ENCODE measurements around the gene PLPP3. TPM values are rescaled to one million over a fixed set of nuclear protein-coding genes. Genes with fewer than 3 reads are reported as not detected.

Gene PLPP3
- polyA plus RNA-seq, 1 of the 3 experiments (the other 2 are of a cell fraction), result 32.2 TPM

GRCh38 chr1:56464294-56464693 is 115.1 kb downstream of the PLPP3 start (continued):
- no peak for TF ChIP-seq EZH2phosphoT487 (IDR thresholded peaks at IDR 0.05; ENCODE audit: borderline replicate concordance, low read depth)

GRCh38 chr1:56463376-56463775 is 116.0 kb downstream of the PLPP3 start:
- Histone ChIP-seq H3K4me2 (no peak overlapping the region), H3K27me3 (ENCODE audit: insufficient read depth) (no peaks in the 10 kb centered on the region), H3K9me2 (no peaks in the 10 kb centered on the region), H3K9me3 (no peaks in the 10 kb centered on the region), H3K4me1 (ENCODE audit: control insufficient read depth in 1 of 2, insufficient read depth in 2 of 2, low read depth in 1 of 2, low read length in 1 of 2) (peaks cover 0 to 6% of the 10 kb centered on the region in 2 experiments; a peak in 1 of 4 replicates), H3K79me2 (ENCODE audit: insufficient read depth) (no peaks in the 10 kb centered on the region), H3K9ac (no peak overlapping the region), H3F3A (replicated peaks; ENCODE audit: insufficient read depth) (no peaks in the 10 kb centered on the region), H3K36me3 (replicated peaks in 1 of 2; ENCODE audit: control insufficient read depth in 1 of 2, insufficient read depth in 2 of 2, low read length in 1 of 2) (no peaks in the 10 kb centered on the region), H4K20me1 (ENCODE audit: insufficient read depth) (no peaks in the 10 kb centered on the region), H2AFZ (ENCODE audit: low read depth) (no peak overlapping the region), H3K27ac (ENCODE audit: low read depth in 2 of 2, low read length in 1 of 2) (no peak overlapping the region), H3K4me3 (ENCODE audit: low read depth in 2 of 2, low read length in 1 of 2) (no peak overlapping the region)
- no peak for DNase-seq
- TF ChIP-seq SIN3A (IDR thresholded peaks at IDR 0.05; ENCODE audit: borderline replicate concordance, low read depth, low read length), result no peak
- TF ChIP-seq EP300 (IDR thresholded peaks at IDR 0.05; ENCODE audit: borderline replicate concordance in 1 of 2, low read depth in 1 of 2, low read length in 1 of 2), result no peak
- no peak for TF ChIP-seq USF1 (IDR thresholded peaks at IDR 0.05; ENCODE audit: borderline replicate concordance, low read depth)
- no peak for TF ChIP-seq RFX5 (IDR thresholded peaks at IDR 0.05; ENCODE audit: low read length)
- TF ChIP-seq ELF1 (IDR thresholded peaks at IDR 0.05), result no peak
- TF ChIP-seq YY1 (IDR thresholded peaks at IDR 0.05; ENCODE audit: low read depth), result no peak
- no peak for TF ChIP-seq CTCF (IDR thresholded peaks at IDR 0.05)
- no peak for TF ChIP-seq RXRA (IDR thresholded peaks at IDR 0.05; ENCODE audit: borderline replicate concordance, low read depth)
- TF ChIP-seq NFIC (IDR thresholded peaks at IDR 0.05; ENCODE audit: borderline replicate concordance), result no peak
- no peak for TF ChIP-seq CHD2 (IDR thresholded peaks at IDR 0.05; ENCODE audit: low read length, partially characterized antibody)
- TF ChIP-seq REST (IDR thresholded peaks at IDR 0.05; ENCODE audit: low read depth, low read length), result no peak
- no peak for TF ChIP-seq FOSL2 (IDR thresholded peaks at IDR 0.05; ENCODE audit: borderline replicate concordance, low read depth)
- no peak for TF ChIP-seq MEF2A (IDR thresholded peaks at IDR 0.05; ENCODE audit: borderline replicate concordance, low read depth)
- no peak for TF ChIP-seq USF2 (IDR thresholded peaks at IDR 0.05; ENCODE audit: borderline replicate concordance, low read depth, low read length)
- no peak for TF ChIP-seq TAF1 (IDR thresholded peaks at IDR 0.05; ENCODE audit: borderline replicate concordance, low read depth, low read length)
- TF ChIP-seq JUND (IDR thresholded peaks at IDR 0.05), result no peak
- CTCF ChIA-PET, result no interaction called here
- WGBS (ENCODE audit: low lambda C conversion rate), result 97% methylated on average over 1 of the region's 1 CpG
- POLR2A ChIA-PET, result no interaction called here

Data from SK-N-SH (cell line).